NCI-H524 (cell line): Measurements from ENCODE around the gene BCKDHB.
"Not testable (repeated sequence)": the region's sequence is repeated elsewhere in the genome, so short reads cannot be mapped to it uniquely, and the experiment has no call there.

ENCODE experiments used
- DNase-seq, 2 experiments: peaks; one replicate each; lab custom pipeline; 2025; lab: John Stamatoyannopoulos, UW

The BCKDHB gene

GRCh38 chr6:80106418-80107235 lies at the start of gene BCKDHB:
BCKDHB (plus strand) TSS chr6:80106671; CDS start chr6:80106694, 23 bp downstream.
- DNase-seq = peak; percentile 97 to 99

DNA sequence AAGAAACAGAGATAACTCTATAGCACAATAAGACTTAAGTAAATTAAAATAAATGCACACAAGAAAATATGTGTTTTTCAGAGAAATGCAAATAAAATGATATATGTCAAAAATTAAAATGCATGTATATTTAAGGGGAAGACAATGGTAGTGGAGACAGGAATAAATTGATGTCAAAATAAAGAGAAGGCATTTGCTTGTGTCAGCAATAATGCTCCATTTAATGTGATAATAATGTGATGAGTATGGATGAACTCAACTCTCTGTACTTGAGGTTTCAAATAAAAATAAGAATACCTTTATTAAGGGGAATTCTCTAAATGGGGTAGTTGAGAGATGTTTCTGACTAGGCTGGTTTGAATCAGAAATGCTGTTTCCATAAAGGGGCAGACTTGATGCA lies 45.7 kb upstream of the BCKDHB start:
- no peak for DNase-seq

DNA sequence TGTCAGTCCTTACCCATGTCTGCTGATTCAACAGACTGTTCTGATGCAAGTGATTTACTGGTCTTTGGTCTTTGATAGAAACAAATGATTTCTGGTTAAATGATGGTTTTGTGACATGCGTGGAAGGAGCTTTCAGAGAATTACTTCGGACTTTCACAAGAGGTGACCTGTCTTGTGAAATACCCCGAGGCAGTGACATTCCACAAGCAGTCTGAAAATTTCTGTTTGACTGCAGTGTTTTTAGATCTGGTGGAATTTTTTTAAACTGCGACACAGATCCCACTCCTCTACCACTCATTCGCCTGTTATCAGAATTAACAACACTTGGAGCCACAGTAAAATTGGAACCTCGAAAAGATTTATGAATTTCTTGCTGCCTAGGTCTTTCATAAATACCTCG lies 38.3 kb upstream of the BCKDHB start:
- not testable (repeated sequence) for DNase-seq

DNA sequence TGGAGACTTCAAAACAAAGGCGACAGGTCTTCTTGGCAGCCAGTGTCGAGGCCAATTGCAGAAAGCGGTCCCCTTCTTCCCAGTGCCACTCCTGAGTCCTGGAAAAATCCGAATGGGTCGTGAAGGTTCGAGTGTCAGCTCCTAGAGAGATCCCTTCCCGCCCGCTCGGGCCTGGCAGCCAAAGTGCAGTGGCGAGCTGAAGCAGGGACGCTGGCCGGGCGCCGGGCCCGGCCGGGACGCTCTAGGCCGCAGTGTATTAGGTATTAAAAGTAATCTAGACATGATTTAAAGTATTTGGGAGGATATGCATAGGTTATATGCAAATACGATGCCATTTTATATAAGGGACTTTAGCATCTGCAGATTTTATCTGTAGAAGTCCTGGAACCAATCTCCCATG lies 36.0 kb upstream of the BCKDHB start:
- not testable (repeated sequence) for DNase-seq

GRCh38 chr6:80077067-80077466 lies 29.4 kb upstream of the BCKDHB start:
- DNase-seq = no peak

GRCh38 chr6:80088637-80089036 lies 17.8 kb upstream of the BCKDHB start:
- no peak for DNase-seq

DNA sequence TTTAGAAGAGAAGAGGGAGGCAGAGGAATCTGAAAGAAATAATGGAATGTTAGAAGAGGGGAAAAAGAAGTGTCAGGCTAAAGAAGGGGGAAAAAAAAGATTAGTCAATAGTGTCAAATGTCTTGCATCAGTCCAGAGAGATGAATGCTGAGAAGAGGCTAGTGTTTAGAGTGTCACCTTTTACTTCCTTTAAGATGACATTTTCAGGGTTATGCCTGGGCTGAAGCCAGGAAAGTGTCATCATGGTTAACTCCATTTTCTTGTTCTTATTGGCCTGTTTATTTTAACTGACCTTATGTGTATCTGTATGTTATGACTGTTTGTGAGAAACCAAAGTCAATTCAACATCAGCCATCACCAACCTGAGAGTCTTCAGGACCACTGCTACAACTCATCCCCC lies 15.0 kb upstream of the BCKDHB start:
- no peak for DNase-seq

GRCh38 chr6:80094017-80094416 lies 12.5 kb upstream of the BCKDHB start:
- peak in 1 of 2 experiments; percentile 24 for DNase-seq

DNA sequence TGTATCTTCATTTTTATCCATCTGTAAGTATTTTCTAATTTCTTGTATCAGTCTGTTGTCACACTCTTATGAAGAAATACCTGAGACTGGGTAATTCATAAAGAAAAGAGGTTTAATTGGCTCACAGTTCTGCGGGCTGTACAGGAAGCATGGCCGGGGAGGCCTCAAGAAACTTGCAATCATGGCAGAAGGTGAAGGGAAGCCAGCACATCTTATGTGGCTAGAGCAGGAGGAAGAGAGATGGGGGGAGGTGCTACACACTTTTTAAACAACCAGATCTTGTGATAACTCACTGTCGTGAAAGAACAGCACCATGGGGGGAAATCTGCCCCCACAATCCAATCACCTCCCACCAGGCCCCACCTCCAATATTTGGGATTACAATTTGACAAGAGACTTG lies 10.9 kb upstream of the BCKDHB start:
- no peak for DNase-seq

DNA sequence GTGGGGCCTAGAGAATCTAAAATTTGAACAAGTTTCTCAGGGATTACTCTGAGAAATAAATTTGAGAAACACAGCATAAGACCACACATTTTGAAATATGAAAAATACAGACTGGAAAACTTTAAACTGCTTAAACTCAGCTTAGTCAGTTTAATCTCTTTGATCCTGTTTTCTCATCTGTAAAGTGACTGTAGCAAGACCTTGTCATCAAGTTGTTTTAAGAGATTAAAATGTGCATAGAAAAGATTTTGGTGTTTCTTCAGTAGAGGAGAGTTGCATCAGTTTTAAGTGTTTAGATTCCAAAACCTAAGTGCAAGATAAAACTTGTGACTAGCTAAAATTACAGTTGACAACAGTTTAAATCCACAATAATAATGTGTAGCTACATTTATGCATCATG lies 8.1 kb upstream of the BCKDHB start:
- DNase-seq = no peak

DNA sequence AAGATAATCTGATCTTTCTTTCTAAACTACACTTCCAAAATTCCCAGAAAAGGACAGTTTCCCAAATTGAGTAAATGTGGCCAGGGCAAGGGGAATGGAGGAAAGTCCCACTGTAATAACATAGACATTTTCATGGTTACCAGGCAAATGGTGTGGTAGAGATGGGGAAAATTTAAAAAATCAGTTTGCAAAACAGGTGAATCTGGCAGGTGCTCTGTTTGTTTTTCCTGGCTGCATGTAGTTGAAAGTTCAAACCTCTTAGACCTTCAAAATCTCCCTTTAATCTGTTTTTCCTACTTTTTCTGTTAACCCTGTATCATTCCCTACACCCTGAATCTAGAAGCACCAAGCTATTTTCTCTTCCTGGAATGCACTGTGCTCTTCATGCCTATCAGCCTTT lies 2.0 kb upstream of the BCKDHB start:
- no peak for DNase-seq

GRCh38 chr6:80105972-80106417 lies 476 bp upstream of the BCKDHB start:
- DNase-seq = no peak

GRCh38 chr6:80122576-80122975 lies 16.1 kb downstream of the BCKDHB start:
- DNase-seq = not testable (repeated sequence)

DNA sequence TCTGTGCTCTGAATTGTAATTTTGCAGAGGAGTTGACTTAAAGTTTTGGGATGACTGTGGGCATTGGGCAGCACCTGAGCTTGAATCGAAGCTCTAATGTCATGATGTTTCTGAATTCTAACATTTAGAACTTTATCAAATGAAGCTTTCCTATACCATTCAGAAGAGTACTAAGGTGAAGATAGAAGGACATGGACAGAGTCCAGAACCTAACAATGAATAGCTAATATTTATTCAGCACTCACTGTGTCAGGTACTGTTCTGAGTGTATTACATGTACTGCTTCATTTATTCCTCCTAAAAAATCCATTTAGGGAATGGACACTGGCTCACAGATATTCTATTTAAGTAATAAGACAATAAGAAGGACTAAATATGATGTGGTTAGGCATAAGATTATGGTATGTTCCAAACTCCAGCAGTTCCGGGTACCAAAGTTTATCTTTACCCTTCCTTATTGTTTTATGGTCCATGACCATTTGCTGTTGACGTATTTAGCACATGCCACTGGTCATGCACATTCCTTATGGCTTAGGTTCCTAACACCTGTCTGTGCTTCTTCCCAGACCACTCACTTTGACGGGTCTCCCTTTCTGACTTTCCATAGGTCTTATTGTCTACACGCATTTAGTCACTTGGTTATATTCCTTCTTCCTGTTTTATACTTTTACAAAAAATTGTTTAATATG lies 20.3 kb downstream of the BCKDHB start:
- no peak for DNase-seq

DNA sequence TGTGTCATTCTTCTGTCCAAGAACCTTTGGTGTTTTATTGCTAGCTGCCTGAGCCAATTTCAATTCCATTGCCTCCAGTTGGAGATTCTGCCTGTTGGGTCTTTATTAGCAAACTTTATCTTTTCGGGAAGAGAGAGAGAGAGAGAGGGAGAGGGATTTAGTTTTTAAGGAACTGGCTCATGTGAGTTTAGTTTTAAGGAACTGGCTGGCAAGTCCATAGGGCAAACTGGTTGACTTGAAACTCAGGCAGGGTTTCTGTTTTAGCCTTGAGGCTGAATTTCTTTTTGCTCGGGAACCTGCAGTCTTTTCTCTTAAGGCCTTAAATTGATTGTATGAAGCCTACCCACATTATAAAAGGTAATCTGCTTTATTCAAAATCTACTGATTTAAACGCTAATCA lies 23.0 kb downstream of the BCKDHB start:
- DNase-seq = no peak

DNA sequence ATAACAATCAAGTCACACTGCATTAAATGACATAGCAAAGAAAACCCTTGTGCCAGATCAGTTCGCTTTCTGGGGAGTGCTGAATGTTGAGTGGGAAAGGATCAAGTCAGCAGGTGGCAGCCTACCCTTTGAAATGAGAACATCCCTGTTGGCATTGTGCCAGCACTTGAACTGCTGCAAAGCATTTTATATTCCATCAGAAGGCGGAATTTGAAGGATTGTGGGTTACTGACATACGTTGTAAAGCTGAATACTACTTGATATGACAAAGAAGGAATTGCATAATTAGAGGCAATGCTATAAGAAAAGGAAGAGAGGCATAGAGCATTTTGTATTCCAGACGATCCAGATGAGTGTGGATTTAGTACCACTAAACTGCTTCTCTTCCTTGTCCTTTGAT lies 26.5 kb downstream of the BCKDHB start:
- DNase-seq = peak; percentile 46 to 78

GRCh38 chr6:80134065-80134464 lies 27.6 kb downstream of the BCKDHB start:
- no peak for DNase-seq

DNA sequence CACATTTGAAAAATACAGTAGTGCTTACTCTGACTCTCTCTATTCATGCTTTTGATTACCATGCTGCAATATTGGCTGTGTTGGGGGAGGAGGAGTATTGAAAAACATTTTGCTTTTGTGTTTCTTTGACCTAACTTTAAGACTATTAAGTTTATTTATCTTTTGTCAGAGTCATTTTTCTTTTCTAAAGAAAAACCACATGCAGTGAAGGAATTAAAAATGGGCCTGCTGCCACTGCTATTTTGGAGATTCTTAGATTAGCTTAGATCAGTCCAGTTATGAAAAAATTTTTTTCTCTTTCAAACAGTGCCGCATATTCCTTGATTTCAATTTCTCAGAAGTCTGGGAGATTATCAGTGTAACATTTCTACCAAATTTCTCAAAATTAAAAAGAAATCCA lies 36.1 kb downstream of the BCKDHB start:
- no peak for DNase-seq

DNA sequence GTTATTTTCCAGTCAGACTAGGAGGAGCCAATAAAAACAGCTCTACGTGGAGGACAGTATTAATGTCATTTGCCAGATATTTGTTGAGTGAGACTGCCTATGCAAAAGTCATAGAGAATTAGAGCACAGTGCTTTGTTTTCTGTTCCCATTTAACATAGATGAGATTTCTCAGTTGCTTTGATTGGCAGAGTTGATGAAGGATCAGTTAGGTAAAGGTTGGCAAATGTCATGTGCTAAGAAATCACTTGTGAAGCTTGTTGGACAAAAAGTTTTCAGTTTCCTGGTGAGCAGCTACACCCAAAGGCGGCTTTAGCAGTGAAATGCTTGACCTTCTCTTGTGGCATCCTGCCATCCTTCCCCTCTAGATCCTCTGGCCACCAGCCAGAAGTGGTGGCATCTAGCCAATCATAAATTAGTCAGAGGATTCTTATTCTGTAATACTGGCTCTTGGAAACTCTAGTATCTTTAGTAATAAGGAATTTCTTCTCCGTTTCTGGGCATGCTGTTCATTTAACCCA lies 37.0 kb downstream of the BCKDHB start:
- DNase-seq = peak in 1 of 2 experiments; percentile 17

- no peak for DNase-seq
Observed at GRCh38 chr6:80144753-80145315, 38.4 kb downstream of the BCKDHB start.

DNA sequence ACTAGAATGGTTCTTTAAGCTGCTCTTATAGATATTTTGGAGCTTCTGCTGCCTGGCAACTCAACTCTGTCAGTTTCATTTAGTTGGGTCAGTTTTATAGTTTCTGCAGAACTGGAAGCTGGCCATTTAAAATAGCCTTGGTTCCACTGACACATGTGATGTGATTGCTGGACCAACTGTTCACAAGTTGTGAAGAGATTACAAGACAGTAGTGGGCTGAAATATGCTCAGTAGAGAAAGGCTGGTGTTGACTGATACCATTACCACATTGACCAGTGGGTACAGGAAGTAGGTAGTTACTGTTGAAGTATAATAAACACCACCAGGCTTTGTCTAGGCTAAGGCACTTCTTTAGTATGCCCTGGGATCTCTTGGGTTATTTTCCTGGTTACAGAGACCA lies 39.0 kb downstream of the BCKDHB start:
- DNase-seq = no peak

- DNase-seq = no peak
Observed at GRCh38 chr6:80145921-80146320, 39.5 kb downstream of the BCKDHB start.

DNA sequence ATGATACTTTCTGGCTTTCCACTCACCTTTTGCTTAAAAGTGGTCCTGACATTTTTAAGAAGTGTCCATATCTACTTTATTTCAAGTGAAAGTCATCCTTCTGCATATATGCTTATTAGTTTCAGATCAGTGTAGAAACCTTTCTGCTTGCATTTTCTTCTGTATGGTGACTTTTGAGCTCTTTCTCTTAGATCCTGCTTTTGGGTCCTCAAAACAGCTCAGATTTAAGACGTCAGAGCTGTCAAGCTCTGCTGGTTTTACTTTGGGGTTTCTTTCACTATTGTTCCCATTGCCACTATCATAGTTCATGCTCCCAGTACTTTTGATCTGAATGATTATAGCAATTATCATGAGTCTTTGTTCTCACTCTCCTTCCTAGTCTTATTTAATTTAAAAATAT lies 41.7 kb downstream of the BCKDHB start:
- no peak for DNase-seq
